Neural progenitor cell (in vitro differentiated cells): ENCODE results near the gene RAD51AP1. TPM values are rescaled to one million over a fixed set of nuclear protein-coding genes. Genes with fewer than 3 reads are reported as not detected.

ENCODE experiments used
- DNase-seq: peaks from one replicate; pipeline ENCODE4 v3.0.0-alpha.2; 2016; ENCODE audit warnings: low spot score
- H2AFZ ChIP-seq: fragments of 200-600 bp; sonication (generic); replicated peaks from 2 replicates; pipeline ENCODE4 v1.6.1; 2016; ENCODE audit warnings: antibody characterized with exemption
- H3F3A ChIP-seq: fragments of 200-600 bp; sonication (generic); 2 replicates; pipeline ENCODE4 v1.6.1; 2016; ENCODE audit warnings: antibody characterized with exemption, low read depth
- H3K27ac ChIP-seq: fragments of 200-600 bp; sonication (generic); 2 replicates; pipeline ENCODE4 v1.5.1; 2016; ENCODE audit warnings: mild to moderate bottlenecking
- H3K27me3 ChIP-seq: fragments of 200-600 bp; sonication (generic); 2 replicates; pipeline ENCODE4 v1.6.1; 2016; ENCODE audit warnings: mild to moderate bottlenecking, moderate library complexity
- H3K36me3 ChIP-seq: fragments of 200-600 bp; sonication (generic); 2 replicates; pipeline ENCODE4 v1.5.1; 2016
- H3K4me1 ChIP-seq: fragments of 200-600 bp; sonication (generic); 2 replicates; pipeline ENCODE4 v1.6.1; 2016; ENCODE audit warnings: mixed run types
- H3K4me2 ChIP-seq: fragments of 200-600 bp; sonication (generic); 2 replicates; pipeline ENCODE4 v1.6.1; 2016
- H3K4me3 ChIP-seq: fragments of 200-600 bp; sonication (generic); 2 replicates; pipeline ENCODE4 v1.5.1; 2016
- H3K79me2 ChIP-seq: fragments of 200-600 bp; sonication (generic); 2 replicates; pipeline ENCODE4 v1.6.1; 2016; ENCODE audit warnings: low read depth
- H3K9ac ChIP-seq: fragments of 200-600 bp; sonication (generic); 2 replicates; pipeline ENCODE4 v1.6.1; 2016
- H3K9me3 ChIP-seq: fragments of 200-600 bp; sonication (generic); 2 replicates; pipeline ENCODE4 v1.5.1; 2016; ENCODE audit warnings: low read depth
- H4K20me1 ChIP-seq: fragments of 200-600 bp; sonication (generic); 2 replicates; pipeline ENCODE4 v1.6.1; 2016; ENCODE audit warnings: low read depth
- H3K27ac Mint-ChIP-seq: 3 replicates; pipeline ENCODE4 v1.8.0; 2021; ENCODE audit warnings: mixed read lengths
- H3K27me3 Mint-ChIP-seq: 2 replicates; pipeline ENCODE4 v1.8.0; 2022; ENCODE audit warnings: low read depth, mild to moderate bottlenecking, inconsistent platforms, moderate library complexity, mixed read lengths; ENCODE audit not compliant: insufficient read depth
- H3K36me3 Mint-ChIP-seq: 3 replicates; pipeline ENCODE4 v1.8.0; 2021; ENCODE audit warnings: mixed read lengths
- H3K4me1 Mint-ChIP-seq: 3 replicates; pipeline ENCODE4 v1.8.0; 2021; ENCODE audit warnings: mixed read lengths
- H3K4me3 Mint-ChIP-seq: 3 replicates; pipeline ENCODE4 v1.8.0; 2021; ENCODE audit warnings: mild to moderate bottlenecking, moderate library complexity, mixed read lengths
- H3K9me3 Mint-ChIP-seq: 3 replicates; pipeline ENCODE4 v1.8.0; 2020; ENCODE audit warnings: mixed read lengths
- CTCF ChIP-seq: fragments of 200-600 bp; sonication (generic); IDR thresholded peaks from 2 replicates; pipeline ENCODE4 v1.5.1; 2017; ENCODE audit warnings: antibody characterized with exemption, mild to moderate bottlenecking
- EZH2 ChIP-seq: fragments of 200-600 bp; sonication (generic); IDR thresholded peaks from 2 replicates; pipeline ENCODE4 v1.6.1; 2017; ENCODE audit warnings: antibody characterized with exemption, mild to moderate bottlenecking, moderate library complexity
- EZH2phosphoT487 ChIP-seq: fragments of 200-600 bp; sonication (generic); IDR thresholded peaks from 2 replicates; pipeline ENCODE4 v1.6.1; 2017; ENCODE audit warnings: antibody characterized with exemption
- total RNA-seq: library from RNA; depleted of rRNA; stranded (reverse); fragments of >200 nt; gene quantifications from 2 replicates; pipeline ENCODE4 v1.2.3, GENCODE V29; 2015; ENCODE audit warnings: low replicate concordance

The RAD51AP1 gene
- total RNA-seq, 1 donor from 2014 or later = 189 TPM

GRCh38 chr12:4588916-4589315 lies 50.2 kb downstream of the RAD51AP1 start:
- H3K9me3 Mint-ChIP-seq = no peaks in the 10 kb centered on the region
- no peaks in the 10 kb centered on the region for H3K9me3 ChIP-seq
- H3K79me2 ChIP-seq = no peaks in the 10 kb centered on the region
- no peak for TF ChIP-seq EZH2
- TF ChIP-seq EZH2phosphoT487 = no peak
- TF ChIP-seq CTCF = no peak
- peaks cover 12% of the 10 kb centered on the region for H3K4me1 ChIP-seq
- no peaks in the 10 kb centered on the region for H3K27me3 ChIP-seq
- H4K20me1 ChIP-seq = no peaks in the 10 kb centered on the region
- H3K9ac ChIP-seq = no peak overlapping the region
- no peak for DNase-seq
- no peak overlapping the region for H2AFZ ChIP-seq
- peaks cover 3% of the 10 kb centered on the region for H3F3A ChIP-seq
- no peak overlapping the region for H3K4me3 ChIP-seq
- no peak overlapping the region for H3K4me3 Mint-ChIP-seq
- H3K4me1 Mint-ChIP-seq = peaks cover 5% of the 10 kb centered on the region
- no peak overlapping the region for H3K4me2 ChIP-seq
- no peak overlapping the region for H3K27ac ChIP-seq
- no peaks in the 10 kb centered on the region for H3K36me3 ChIP-seq
- no peaks in the 10 kb centered on the region for H3K27me3 Mint-ChIP-seq
- no peak overlapping the region for H3K27ac Mint-ChIP-seq
- H3K36me3 Mint-ChIP-seq = no peaks in the 10 kb centered on the region

GRCh38 chr12:4589941-4590340 lies 51.3 kb downstream of the RAD51AP1 start:
- no peaks in the 10 kb centered on the region for H3K27me3 ChIP-seq
- H3K36me3 ChIP-seq = no peaks in the 10 kb centered on the region
- Mint-ChIP-seq H3K4me3 (no peak overlapping the region), H3K27me3 (no peaks in the 10 kb centered on the region), H3K36me3 (no peaks in the 10 kb centered on the region), H3K4me1 (peaks cover 3% of the 10 kb centered on the region), H3K9me3 (no peaks in the 10 kb centered on the region), H3K27ac (no peak overlapping the region)
- H3K9me3 ChIP-seq = no peaks in the 10 kb centered on the region
- no peaks in the 10 kb centered on the region for H3K79me2 ChIP-seq
- no peak overlapping the region for H3K4me3 ChIP-seq
- no peak overlapping the region for H3K4me2 ChIP-seq
- no peak overlapping the region for H3K27ac ChIP-seq
- H2AFZ ChIP-seq = no peak overlapping the region
- DNase-seq = no peak
- H3K9ac ChIP-seq = no peak overlapping the region
- H3K4me1 ChIP-seq = peaks cover 12% of the 10 kb centered on the region
- peaks cover 3% of the 10 kb centered on the region for H3F3A ChIP-seq
- H4K20me1 ChIP-seq = no peaks in the 10 kb centered on the region
- no peak for TF ChIP-seq CTCF
- TF ChIP-seq EZH2phosphoT487 = no peak
- no peak for TF ChIP-seq EZH2

- H2AFZ ChIP-seq = no peak overlapping the region
- DNase-seq = no peak
- no peaks in the 10 kb centered on the region for H3K9me3 ChIP-seq
- no peaks in the 10 kb centered on the region for H3K79me2 ChIP-seq
- H3K27me3 ChIP-seq = no peaks in the 10 kb centered on the region
- Mint-ChIP-seq H3K4me3 (no peak overlapping the region), H3K27ac (no peak overlapping the region), H3K4me1 (peaks cover 3% of the 10 kb centered on the region), H3K9me3 (no peaks in the 10 kb centered on the region), H3K36me3 (no peaks in the 10 kb centered on the region), H3K27me3 (no peaks in the 10 kb centered on the region)
- no peak overlapping the region for H3K4me2 ChIP-seq
- H3K36me3 ChIP-seq = no peaks in the 10 kb centered on the region
- peaks cover 12% of the 10 kb centered on the region for H3K4me1 ChIP-seq
- no peaks in the 10 kb centered on the region for H4K20me1 ChIP-seq
- TF ChIP-seq EZH2phosphoT487 = no peak
- no peak overlapping the region for H3K27ac ChIP-seq
- no peak overlapping the region for H3K9ac ChIP-seq
- H3F3A ChIP-seq = peaks cover 3% of the 10 kb centered on the region
- no peak overlapping the region for H3K4me3 ChIP-seq
Observed at GRCh38 chr12:4591180-4591687, 52.5 kb downstream of the RAD51AP1 start.

- TF ChIP-seq EZH2 (no peak), CTCF (no peak), EZH2phosphoT487 (no peak)
- Histone ChIP-seq H3K27ac (no peak overlapping the region), H3K79me2 (no peaks in the 10 kb centered on the region), H3K4me1 (peaks cover 10% of the 10 kb centered on the region), H2AFZ (no peak overlapping the region), H3K36me3 (no peaks in the 10 kb centered on the region), H3F3A (no peaks in the 10 kb centered on the region), H3K9me3 (no peaks in the 10 kb centered on the region), H3K4me2 (no peak overlapping the region), H3K27me3 (no peaks in the 10 kb centered on the region), H3K9ac (no peak overlapping the region), H4K20me1 (no peaks in the 10 kb centered on the region), H3K4me3 (no peak overlapping the region)
- DNase-seq = no peak
- Mint-ChIP-seq H3K4me1 (no peaks in the 10 kb centered on the region), H3K27ac (peak overlapping the region; percentile 75), H3K9me3 (no peaks in the 10 kb centered on the region), H3K27me3 (no peaks in the 10 kb centered on the region), H3K4me3 (no peak overlapping the region), H3K36me3 (no peaks in the 10 kb centered on the region)
Observed at GRCh38 chr12:4595881-4596280, 57.2 kb downstream of the RAD51AP1 start.
